SK-N-SH (cell line): ENCODE data around the gene GLIS1.

Experiments used
- EP300 ChIP-seq, 2 experiments: IDR thresholded peaks; 2 replicates each; pipeline versions ENCODE4 v1.4.0 to v1.6.1; 2012; ENCODE audit warnings: borderline replicate concordance in 1 of 2, low read depth in 1 of 2, low read length in 1 of 2
- EZH2phosphoT487 ChIP-seq: fragments of 200-600 bp; sonication (generic); IDR thresholded peaks from 2 replicates; pipeline ENCODE4 v1.6.1; 2017; ENCODE audit warnings: low read depth, mixed run types, mild to moderate bottlenecking, antibody characterized with exemption, moderate library complexity, borderline replicate concordance
- GABPA ChIP-seq: IDR thresholded peaks from 2 replicates; pipeline ENCODE4 v1.4.0; 2012; ENCODE audit warnings: low read depth, mild to moderate bottlenecking
- GATA2 ChIP-seq: sonication (generic); formaldehyde crosslinking; IDR thresholded peaks from 2 replicates; pipeline ENCODE4 v1.5.0; 2020; ENCODE audit warnings: mild to moderate bottlenecking, missing genetic modification reagents
- NFIC ChIP-seq: IDR thresholded peaks from 2 replicates; pipeline ENCODE4 v1.4.0; 2012; ENCODE audit warnings: borderline replicate concordance
- SMC3 ChIP-seq: IDR thresholded peaks from 2 replicates; pipeline ENCODE4 v1.6.1; 2012; ENCODE audit warnings: low read depth, low read length, improper control_type of control experiment
- TF ChIP-seq, protein P1 (sequence below): IDR thresholded peaks from 2 replicates; pipeline ENCODE4 v1.4.0; 2012; ENCODE audit warnings: low read depth
- TF ChIP-seq, protein P2 (sequence below): fragments of 200-600 bp; sonication (generic); IDR thresholded peaks from 2 replicates; pipeline ENCODE4 v1.6.1; 2017; ENCODE audit warnings: antibody characterized with exemption, mild to moderate bottlenecking, moderate library complexity
- TF ChIP-seq, protein P3 (sequence below): IDR thresholded peaks from 2 replicates; pipeline ENCODE4 v1.4.0; 2012; ENCODE audit warnings: low read depth, borderline replicate concordance

DNA sequence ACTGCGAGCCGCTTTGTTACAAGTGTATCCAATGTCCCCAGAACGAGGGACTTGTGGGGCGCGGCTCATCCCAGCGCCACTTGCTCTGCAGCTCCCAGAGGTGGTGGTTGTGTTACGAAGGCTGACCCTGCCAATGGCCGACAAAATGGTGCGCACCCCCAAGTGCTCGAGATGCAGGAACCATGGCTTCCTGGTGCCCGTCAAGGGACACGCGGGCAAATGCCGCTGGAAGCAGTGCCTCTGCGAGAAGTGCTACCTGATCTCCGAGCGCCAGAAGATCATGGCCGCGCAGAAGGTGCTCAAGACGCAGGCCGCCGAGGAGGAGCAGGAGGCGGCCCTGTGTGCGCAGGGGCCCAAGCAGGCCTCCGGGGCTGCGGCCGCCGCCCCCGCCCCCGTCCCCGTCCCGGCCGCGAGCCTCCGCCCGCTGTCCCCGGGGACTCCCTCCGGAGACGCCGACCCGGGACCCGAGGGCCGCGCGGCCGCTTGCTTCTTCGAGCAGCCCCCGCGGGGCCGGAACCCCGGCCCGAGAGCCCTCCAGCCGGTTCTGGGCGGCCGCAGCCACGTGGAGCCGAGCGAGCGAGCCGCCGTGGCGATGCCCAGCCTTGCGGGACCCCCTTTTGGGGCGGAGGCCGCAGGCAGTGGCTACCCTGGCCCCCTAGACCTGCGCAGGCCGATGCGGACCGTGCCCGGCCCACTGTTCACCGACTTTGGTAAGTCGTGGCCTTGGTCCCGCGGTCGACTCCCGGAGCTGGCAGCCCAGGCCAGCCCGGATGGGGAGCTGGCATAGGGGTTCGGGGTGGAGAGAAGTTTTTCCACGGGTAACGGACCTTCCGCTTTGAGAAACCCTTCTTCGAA is 279.4 kb downstream of the GLIS1 start, which contains the start of gene DMRTB1:
- TF ChIP-seq, protein P1, sequence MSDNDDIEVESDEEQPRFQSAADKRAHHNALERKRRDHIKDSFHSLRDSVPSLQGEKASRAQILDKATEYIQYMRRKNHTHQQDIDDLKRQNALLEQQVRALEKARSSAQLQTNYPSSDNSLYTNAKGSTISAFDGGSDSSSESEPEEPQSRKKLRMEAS, result no peak
- TF ChIP-seq, protein P2, sequence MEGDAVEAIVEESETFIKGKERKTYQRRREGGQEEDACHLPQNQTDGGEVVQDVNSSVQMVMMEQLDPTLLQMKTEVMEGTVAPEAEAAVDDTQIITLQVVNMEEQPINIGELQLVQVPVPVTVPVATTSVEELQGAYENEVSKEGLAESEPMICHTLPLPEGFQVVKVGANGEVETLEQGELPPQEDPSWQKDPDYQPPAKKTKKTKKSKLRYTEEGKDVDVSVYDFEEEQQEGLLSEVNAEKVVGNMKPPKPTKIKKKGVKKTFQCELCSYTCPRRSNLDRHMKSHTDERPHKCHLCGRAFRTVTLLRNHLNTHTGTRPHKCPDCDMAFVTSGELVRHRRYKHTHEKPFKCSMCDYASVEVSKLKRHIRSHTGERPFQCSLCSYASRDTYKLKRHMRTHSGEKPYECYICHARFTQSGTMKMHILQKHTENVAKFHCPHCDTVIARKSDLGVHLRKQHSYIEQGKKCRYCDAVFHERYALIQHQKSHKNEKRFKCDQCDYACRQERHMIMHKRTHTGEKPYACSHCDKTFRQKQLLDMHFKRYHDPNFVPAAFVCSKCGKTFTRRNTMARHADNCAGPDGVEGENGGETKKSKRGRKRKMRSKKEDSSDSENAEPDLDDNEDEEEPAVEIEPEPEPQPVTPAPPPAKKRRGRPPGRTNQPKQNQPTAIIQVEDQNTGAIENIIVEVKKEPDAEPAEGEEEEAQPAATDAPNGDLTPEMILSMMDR, result no peak
- TF ChIP-seq EP300 (IDR thresholded peaks at IDR 0.05; ENCODE audit: borderline replicate concordance in 1 of 2, low read depth in 1 of 2, low read length in 1 of 2), result no peak
- no peak for TF ChIP-seq SMC3
- no peak for TF ChIP-seq NFIC
- TF ChIP-seq GABPA, result no peak
- no peak for TF ChIP-seq EZH2phosphoT487
- no peak for TF ChIP-seq GATA2 (CRISPR knock-in tag)
- TF ChIP-seq, protein P3, sequence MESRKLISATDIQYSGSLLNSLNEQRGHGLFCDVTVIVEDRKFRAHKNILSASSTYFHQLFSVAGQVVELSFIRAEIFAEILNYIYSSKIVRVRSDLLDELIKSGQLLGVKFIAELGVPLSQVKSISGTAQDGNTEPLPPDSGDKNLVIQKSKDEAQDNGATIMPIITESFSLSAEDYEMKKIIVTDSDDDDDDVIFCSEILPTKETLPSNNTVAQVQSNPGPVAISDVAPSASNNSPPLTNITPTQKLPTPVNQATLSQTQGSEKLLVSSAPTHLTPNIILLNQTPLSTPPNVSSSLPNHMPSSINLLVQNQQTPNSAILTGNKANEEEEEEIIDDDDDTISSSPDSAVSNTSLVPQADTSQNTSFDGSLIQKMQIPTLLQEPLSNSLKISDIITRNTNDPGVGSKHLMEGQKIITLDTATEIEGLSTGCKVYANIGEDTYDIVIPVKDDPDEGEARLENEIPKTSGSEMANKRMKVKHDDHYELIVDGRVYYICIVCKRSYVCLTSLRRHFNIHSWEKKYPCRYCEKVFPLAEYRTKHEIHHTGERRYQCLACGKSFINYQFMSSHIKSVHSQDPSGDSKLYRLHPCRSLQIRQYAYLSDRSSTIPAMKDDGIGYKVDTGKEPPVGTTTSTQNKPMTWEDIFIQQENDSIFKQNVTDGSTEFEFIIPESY, result no peak
